Measurements from ENCODE around the gene ZNF234. TPM values are rescaled to one million over a fixed set of nuclear protein-coding genes. Genes with fewer than 3 reads are reported as not detected.

ZNF234 gene
- total RNA-seq, 2 experiments from 2014 or later = not detected

DNA sequence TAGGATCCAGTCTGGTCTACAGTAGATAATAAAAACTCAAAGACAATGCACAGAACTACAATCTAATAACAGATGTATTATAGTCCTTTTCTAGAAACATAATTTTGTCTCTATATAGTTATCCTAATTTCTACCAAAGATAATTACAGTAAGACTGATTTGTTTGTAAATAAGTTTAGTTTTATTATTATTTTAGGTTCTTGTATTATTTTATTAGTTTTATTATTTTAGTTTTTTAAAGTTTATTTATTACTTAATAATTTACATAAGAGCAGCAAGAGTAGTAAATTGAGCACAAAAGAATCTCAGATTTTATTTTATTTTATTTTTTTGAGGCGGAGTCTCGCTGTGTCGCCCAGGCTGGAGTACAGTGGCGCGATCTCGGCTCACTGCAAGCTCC lies 48.7 kb downstream of the ZNF234 start:
- no peaks in the 10 kb centered on the region for H3K4me1 ChIP-seq (ENCODE audit: insufficient read depth, low read length, poor library complexity, severe bottlenecking)
- TF ChIP-seq, protein P1, sequence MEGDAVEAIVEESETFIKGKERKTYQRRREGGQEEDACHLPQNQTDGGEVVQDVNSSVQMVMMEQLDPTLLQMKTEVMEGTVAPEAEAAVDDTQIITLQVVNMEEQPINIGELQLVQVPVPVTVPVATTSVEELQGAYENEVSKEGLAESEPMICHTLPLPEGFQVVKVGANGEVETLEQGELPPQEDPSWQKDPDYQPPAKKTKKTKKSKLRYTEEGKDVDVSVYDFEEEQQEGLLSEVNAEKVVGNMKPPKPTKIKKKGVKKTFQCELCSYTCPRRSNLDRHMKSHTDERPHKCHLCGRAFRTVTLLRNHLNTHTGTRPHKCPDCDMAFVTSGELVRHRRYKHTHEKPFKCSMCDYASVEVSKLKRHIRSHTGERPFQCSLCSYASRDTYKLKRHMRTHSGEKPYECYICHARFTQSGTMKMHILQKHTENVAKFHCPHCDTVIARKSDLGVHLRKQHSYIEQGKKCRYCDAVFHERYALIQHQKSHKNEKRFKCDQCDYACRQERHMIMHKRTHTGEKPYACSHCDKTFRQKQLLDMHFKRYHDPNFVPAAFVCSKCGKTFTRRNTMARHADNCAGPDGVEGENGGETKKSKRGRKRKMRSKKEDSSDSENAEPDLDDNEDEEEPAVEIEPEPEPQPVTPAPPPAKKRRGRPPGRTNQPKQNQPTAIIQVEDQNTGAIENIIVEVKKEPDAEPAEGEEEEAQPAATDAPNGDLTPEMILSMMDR (conservative IDR thresholded peaks at IDR 0.05; ENCODE audit: low read length) = no peak
- no peak for TF ChIP-seq EZH2phosphoT487 (IDR thresholded peaks at IDR 0.05; ENCODE audit: borderline replicate concordance, low read depth, low read length)
- H4K20me1 ChIP-seq (ENCODE audit: insufficient read depth, low read length) = no peaks in the 10 kb centered on the region
- H3K9me3 ChIP-seq (ENCODE audit: low read length) = no peaks in the 10 kb centered on the region
- H2AFZ ChIP-seq (ENCODE audit: low read length) = no peak overlapping the region
- DNase-seq (ENCODE audit: low spot score) = no peak
- H3K36me3 ChIP-seq (ENCODE audit: insufficient read depth, low read length) = no peaks in the 10 kb centered on the region
- POLR2A ChIA-PET = no interaction called here
- H3K4me3 ChIP-seq (ENCODE audit: low read depth, low read length, poor library complexity, severe bottlenecking) = no peak overlapping the region
- intact Hi-C loops (cut with micrococcal nuclease; ENCODE audit: unreplicated experiment) = no loop called here
- no peak overlapping the region for H3K27ac ChIP-seq (ENCODE audit: low read depth, low read length, poor library complexity, severe bottlenecking)
- no peaks in the 10 kb centered on the region for H3K79me2 ChIP-seq (ENCODE audit: insufficient read depth, low read depth, low read length)
- no peak overlapping the region for H3K4me2 ChIP-seq (ENCODE audit: low read length)
- CTCF ChIA-PET (ENCODE audit: unreplicated experiment) = no interaction called here
- no peaks in the 10 kb centered on the region for H3K9me2 ChIP-seq (ENCODE audit: insufficient read depth, low read length)
- BruUV-seq (replicated peaks) = no TSS peak

DNA sequence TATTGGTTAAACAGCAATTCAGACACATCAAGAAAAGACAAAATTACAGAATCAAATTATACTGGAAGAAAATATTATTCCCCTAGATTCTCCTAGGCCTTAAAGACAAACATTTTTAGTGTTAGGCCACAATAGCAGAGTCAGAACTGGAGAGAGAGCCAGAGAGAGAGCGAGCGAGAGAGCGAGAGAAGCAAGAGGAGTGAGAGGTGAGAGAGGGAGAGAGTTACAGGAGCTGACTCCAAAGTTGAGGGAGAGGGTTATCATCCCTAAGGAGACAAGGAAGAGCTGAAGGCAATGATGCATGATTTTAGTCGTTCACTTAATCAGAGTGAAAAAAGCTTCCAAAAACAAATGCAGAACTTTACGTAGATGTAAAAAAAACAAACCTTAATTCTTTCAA lies 50.8 kb downstream of the ZNF234 start:
- TF ChIP-seq, protein P1 (conservative IDR thresholded peaks at IDR 0.05; ENCODE audit: low read length) = no peak
- TF ChIP-seq EZH2phosphoT487 (IDR thresholded peaks at IDR 0.05; ENCODE audit: borderline replicate concordance, low read depth, low read length) = no peak
- no peaks in the 10 kb centered on the region for H3K79me2 ChIP-seq (ENCODE audit: insufficient read depth, low read depth, low read length)
- H3K4me2 ChIP-seq (ENCODE audit: low read length) = no peak overlapping the region
- H2AFZ ChIP-seq (ENCODE audit: low read length) = no peak overlapping the region
- H3K27ac ChIP-seq (ENCODE audit: low read depth, low read length, poor library complexity, severe bottlenecking) = no peak overlapping the region
- no peaks in the 10 kb centered on the region for H3K4me1 ChIP-seq (ENCODE audit: insufficient read depth, low read length, poor library complexity, severe bottlenecking)
- BruUV-seq (replicated peaks) = no TSS peak
- POLR2A ChIA-PET = no interaction called here
- DNase-seq (ENCODE audit: low spot score) = no peak
- H3K9me3 ChIP-seq (ENCODE audit: low read length) = no peaks in the 10 kb centered on the region
- CTCF ChIA-PET (ENCODE audit: unreplicated experiment) = no interaction called here
- no peak overlapping the region for H3K4me3 ChIP-seq (ENCODE audit: low read depth, low read length, poor library complexity, severe bottlenecking)
- no peaks in the 10 kb centered on the region for H3K36me3 ChIP-seq (ENCODE audit: insufficient read depth, low read length)
- intact Hi-C loops (cut with micrococcal nuclease; ENCODE audit: unreplicated experiment) = no loop called here
- no peaks in the 10 kb centered on the region for H3K9me2 ChIP-seq (ENCODE audit: insufficient read depth, low read length)
- no peaks in the 10 kb centered on the region for H4K20me1 ChIP-seq (ENCODE audit: insufficient read depth, low read length)

DNA sequence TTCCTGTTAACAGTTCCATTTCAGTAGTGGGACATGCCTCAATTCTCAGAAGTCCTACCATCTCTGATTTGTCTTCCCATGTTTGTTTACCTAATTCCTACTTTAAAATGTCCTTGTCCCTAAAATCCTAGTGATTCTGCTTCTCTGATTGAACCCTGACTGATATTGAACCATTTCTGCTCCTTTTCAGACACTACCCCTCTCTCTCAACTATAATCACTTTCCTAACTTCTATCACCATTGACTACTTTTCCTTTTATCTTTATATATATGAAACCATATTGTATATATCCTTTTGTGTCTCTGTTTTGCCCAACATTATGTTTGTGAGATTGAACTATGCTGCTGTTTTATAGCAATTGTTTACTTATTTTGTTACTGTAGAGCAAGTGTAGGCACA lies 55.4 kb downstream of the ZNF234 start:
- ChIA-PET CTCF (ENCODE audit: unreplicated experiment) (no interaction called here), POLR2A (no interaction called here)

More for the DNA sequence above, 55.4 kb downstream of the ZNF234 start:
- Histone ChIP-seq H3K36me3 (ENCODE audit: insufficient read depth, low read length) (no peaks in the 10 kb centered on the region), H3K9me2 (ENCODE audit: insufficient read depth, low read length) (no peaks in the 10 kb centered on the region), H3K4me1 (ENCODE audit: insufficient read depth, low read length, poor library complexity, severe bottlenecking) (no peaks in the 10 kb centered on the region), H3K4me2 (ENCODE audit: low read length) (no peak overlapping the region), H3K79me2 (ENCODE audit: insufficient read depth, low read depth, low read length) (no peaks in the 10 kb centered on the region), H2AFZ (ENCODE audit: low read length) (no peak overlapping the region), H4K20me1 (ENCODE audit: insufficient read depth, low read length) (no peaks in the 10 kb centered on the region), H3K9me3 (ENCODE audit: low read length) (no peaks in the 10 kb centered on the region), H3K4me3 (ENCODE audit: low read depth, low read length, poor library complexity, severe bottlenecking) (no peak overlapping the region), H3K27ac (ENCODE audit: low read depth, low read length, poor library complexity, severe bottlenecking) (no peak overlapping the region)
- DNase-seq (ENCODE audit: low spot score) = no peak
- TF ChIP-seq, protein P1 (conservative IDR thresholded peaks at IDR 0.05; ENCODE audit: low read length) = no peak
- TF ChIP-seq EZH2phosphoT487 (IDR thresholded peaks at IDR 0.05; ENCODE audit: borderline replicate concordance, low read depth, low read length) = no peak
- intact Hi-C loops (cut with micrococcal nuclease; ENCODE audit: unreplicated experiment) = no loop called here
- BruUV-seq (replicated peaks) = no TSS peak

Data from OCI-LY7 (cell line).